ENCODE results near the gene VPS37C. TPM values are rescaled to one million over a fixed set of nuclear protein-coding genes. Genes with fewer than 3 reads are reported as not detected.

VPS37C gene
- total RNA-seq, 2 donors from 2014 or later = 23.0 to 32.7 TPM

DNA sequence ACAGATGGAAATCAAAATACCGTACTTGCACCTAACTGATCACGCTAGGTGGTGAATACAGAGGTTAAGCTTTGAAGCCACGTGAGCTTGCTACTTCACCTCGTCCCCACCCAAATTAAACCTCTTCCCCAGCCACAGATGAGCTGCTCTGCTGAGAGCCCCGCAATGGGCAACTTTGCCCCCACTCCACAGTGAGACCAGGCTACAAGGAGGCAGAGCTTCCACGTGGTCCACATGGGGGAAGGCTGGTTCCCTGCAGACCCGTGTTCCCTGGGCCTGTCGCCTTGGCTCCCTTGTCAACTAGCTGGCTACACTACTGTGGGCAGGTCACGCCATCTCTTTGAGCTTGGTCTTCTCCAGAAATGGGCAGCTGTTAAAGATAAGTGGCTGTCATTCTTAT, 48.0 kb downstream of the VPS37C start:
- TF ChIP-seq, protein P1, sequence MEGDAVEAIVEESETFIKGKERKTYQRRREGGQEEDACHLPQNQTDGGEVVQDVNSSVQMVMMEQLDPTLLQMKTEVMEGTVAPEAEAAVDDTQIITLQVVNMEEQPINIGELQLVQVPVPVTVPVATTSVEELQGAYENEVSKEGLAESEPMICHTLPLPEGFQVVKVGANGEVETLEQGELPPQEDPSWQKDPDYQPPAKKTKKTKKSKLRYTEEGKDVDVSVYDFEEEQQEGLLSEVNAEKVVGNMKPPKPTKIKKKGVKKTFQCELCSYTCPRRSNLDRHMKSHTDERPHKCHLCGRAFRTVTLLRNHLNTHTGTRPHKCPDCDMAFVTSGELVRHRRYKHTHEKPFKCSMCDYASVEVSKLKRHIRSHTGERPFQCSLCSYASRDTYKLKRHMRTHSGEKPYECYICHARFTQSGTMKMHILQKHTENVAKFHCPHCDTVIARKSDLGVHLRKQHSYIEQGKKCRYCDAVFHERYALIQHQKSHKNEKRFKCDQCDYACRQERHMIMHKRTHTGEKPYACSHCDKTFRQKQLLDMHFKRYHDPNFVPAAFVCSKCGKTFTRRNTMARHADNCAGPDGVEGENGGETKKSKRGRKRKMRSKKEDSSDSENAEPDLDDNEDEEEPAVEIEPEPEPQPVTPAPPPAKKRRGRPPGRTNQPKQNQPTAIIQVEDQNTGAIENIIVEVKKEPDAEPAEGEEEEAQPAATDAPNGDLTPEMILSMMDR (IDR thresholded peaks at IDR 0.05) = no peak
- H3K9me3 ChIP-seq = no peaks in the 10 kb centered on the region
- no peak for DNase-seq (ENCODE audit: low spot score)

DNA sequence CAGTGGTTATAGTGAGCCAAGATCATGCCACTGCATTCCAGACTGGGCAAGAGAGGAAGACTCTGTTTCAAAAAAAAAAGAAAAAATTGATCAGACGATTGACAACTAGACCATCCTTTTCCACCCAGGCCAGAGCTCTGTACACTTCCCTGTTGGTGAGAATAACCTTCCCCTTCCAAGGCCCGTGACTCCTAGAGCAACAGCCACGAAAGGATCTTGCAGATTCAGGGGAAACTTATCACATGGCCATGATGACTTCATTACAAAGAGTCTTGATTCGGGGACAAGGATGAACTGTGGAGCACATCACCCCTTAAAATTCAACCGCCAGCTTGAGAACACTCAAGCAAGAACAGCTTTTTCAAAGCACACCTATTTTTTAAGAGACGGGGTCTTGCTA, 48.7 kb downstream of the VPS37C start:
- TF ChIP-seq, protein P1 (IDR thresholded peaks at IDR 0.05) = no peak
- H3K27ac ChIP-seq = no peak overlapping the region

More for the DNA sequence above, 48.0 kb downstream of the VPS37C start:
- Histone ChIP-seq H3K27ac (no peak overlapping the region), H3K4me1 (ENCODE audit: control insufficient read depth in 1 of 2, low read depth in 2 of 2) (no peaks in the 10 kb centered on the region), H3K27me3 (replicated peaks; ENCODE audit: insufficient read depth) (no peaks in the 10 kb centered on the region), H3K36me3 (no peaks in the 10 kb centered on the region), H3K4me3 (no peak overlapping the region)
- no peak for ATAC-seq (ENCODE audit: insufficient number of reproducible peaks, low FRiP score, low read depth)

DNA sequence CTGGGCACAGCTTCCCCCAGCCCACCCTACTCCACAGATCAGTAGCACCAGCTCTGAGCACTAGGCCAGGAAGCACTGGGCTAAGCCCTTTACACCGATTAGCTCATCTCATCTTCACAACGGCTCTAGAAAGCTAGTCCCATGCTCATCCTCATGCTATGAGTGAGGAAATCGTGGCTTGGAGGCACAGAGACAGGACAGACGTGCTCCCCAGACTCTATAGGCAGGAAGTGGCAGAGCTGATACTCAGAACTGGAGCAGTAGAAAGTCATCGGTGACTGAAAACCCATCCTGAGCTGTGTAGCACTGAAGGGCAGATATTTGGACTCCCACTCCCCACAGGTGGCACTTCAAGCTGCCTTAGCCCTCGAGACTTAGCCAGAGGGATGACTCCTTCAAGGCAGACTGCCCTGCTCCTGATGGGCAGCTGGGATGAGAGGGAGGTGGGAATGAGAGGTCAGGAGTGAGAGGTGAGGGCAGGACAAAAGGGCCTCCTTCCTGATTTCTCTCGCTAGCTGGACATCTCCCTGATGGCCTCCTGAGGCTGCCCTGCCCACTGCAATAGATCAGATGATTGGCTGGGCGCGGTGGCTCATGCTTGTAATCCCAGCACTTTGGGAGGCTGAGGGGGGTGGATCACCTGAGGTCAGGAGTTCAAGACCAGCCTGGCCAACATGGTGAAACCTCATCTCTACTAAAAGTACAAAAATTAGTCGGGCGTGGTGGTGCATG, 49.3 kb downstream of the VPS37C start:
- Histone ChIP-seq H3K27ac (no peak overlapping the region), H3K36me3 (no peaks in the 10 kb centered on the region), H3K4me1 (ENCODE audit: control insufficient read depth in 1 of 2, low read depth in 2 of 2) (no peaks in the 10 kb centered on the region), H3K27me3 (replicated peaks; ENCODE audit: insufficient read depth) (no peaks in the 10 kb centered on the region), H3K9me3 (no peaks in the 10 kb centered on the region), H3K4me3 (no peak overlapping the region)
- TF ChIP-seq, protein P1 (IDR thresholded peaks at IDR 0.05) = no peak
- ATAC-seq (ENCODE audit: insufficient number of reproducible peaks, low FRiP score, low read depth) = no peak
- DNase-seq (ENCODE audit: low spot score) = no peak

More for the DNA sequence above, 48.7 kb downstream of the VPS37C start:
- H3K36me3 ChIP-seq = no peaks in the 10 kb centered on the region
- no peaks in the 10 kb centered on the region for H3K27me3 ChIP-seq (replicated peaks; ENCODE audit: insufficient read depth)
- H3K4me1 ChIP-seq (ENCODE audit: control insufficient read depth in 1 of 2, low read depth in 2 of 2) = no peaks in the 10 kb centered on the region
- no peak overlapping the region for H3K4me3 ChIP-seq
- ATAC-seq (ENCODE audit: insufficient number of reproducible peaks, low FRiP score, low read depth) (no peak), DNase-seq (ENCODE audit: low spot score) (no peak)
- no peaks in the 10 kb centered on the region for H3K9me3 ChIP-seq

DNA sequence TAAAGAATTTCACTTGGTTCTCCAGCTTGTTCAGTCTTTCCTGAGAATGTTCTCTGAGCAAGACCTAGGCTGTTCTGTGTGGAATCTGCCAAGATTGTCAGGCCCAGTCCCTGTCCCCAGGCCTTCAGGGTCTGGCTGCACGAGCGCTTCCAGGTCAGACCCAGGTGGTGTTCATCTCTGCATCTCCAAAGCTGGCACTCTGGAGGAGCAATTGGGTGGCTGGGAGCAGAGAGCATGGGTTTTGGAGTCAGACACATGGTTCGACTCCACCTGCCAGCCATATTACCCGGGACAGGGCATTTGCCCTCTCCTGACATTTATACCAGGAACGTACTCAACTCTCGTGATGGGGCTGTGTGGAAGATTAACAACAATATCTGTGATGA, 50.2 kb downstream of the VPS37C start:
- Histone ChIP-seq H3K4me1 (ENCODE audit: control insufficient read depth in 1 of 2, low read depth in 2 of 2) (no peaks in the 10 kb centered on the region), H3K9me3 (no peaks in the 10 kb centered on the region), H3K4me3 (no peak overlapping the region), H3K36me3 (no peaks in the 10 kb centered on the region), H3K27ac (no peak overlapping the region), H3K27me3 (replicated peaks; ENCODE audit: insufficient read depth) (no peaks in the 10 kb centered on the region)
- no peak for DNase-seq (ENCODE audit: low spot score)
- ATAC-seq (ENCODE audit: insufficient number of reproducible peaks, low FRiP score, low read depth) = no peak
- TF ChIP-seq, protein P1 (IDR thresholded peaks at IDR 0.05) = no peak

DNA sequence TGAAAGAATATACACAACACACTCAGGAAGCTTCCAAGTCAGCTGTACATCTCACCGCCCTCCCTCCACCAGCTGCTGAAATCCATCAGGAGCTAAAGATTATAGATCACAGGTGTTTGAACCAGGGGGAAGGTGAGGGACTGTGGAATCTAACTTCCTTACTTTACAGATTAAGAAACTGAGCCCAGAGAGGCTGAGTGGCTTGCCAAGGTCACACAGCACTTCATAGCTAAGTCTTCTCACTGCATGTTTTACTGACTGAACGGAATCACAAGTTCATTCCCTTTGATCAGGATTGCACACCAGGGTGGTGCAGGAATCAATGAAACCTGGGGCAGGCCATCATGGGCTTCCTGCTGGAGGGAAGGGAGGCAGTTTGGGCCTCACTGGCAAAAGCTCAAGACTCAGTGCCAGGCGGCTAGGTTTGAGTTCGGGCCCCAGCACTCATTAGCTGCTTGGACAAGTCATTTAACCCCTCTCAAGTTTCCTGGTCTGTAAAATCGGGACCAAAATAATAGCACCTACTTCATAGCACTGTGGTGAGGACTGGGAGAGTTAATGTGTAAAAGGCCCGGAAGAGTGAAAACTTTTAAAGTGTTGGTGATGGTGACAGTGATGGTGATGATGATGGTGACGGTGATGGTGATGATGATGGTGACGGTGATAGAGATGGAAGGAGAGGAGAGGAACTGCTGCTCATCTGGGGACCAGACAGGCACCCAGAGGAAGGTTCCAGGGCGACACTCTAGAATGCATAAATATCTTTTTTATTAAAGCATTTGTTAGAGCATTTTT, 50.8 kb downstream of the VPS37C start:
- Histone ChIP-seq H3K27ac (no peak overlapping the region), H3K36me3 (no peaks in the 10 kb centered on the region), H3K4me3 (no peak overlapping the region), H3K27me3 (replicated peaks; ENCODE audit: insufficient read depth) (no peaks in the 10 kb centered on the region), H3K9me3 (no peaks in the 10 kb centered on the region), H3K4me1 (ENCODE audit: control insufficient read depth in 1 of 2, low read depth in 2 of 2) (no peaks in the 10 kb centered on the region)
- ATAC-seq (ENCODE audit: insufficient number of reproducible peaks, low FRiP score, low read depth) (no peak), DNase-seq (ENCODE audit: low spot score) (no peak)
- TF ChIP-seq, protein P1 (IDR thresholded peaks at IDR 0.05) = no peak

Data from thoracic aorta (tissue), 2 donors.